HUES64 (cell line): ENCODE measurements around the gene ATP8B2.

ENCODE experiments used
- H3K27ac ChIP-seq: 2 replicates; pipeline ENCODE4 v1.7.0; 2013; ENCODE audit warnings: low read depth, low read length, inconsistent platforms
- H3K27me3 ChIP-seq: 2 replicates; pipeline ENCODE4 v1.6.1; 2013; ENCODE audit warnings: mild to moderate bottlenecking, low read length; ENCODE audit not compliant: insufficient read depth
- H3K36me3 ChIP-seq: 2 replicates; pipeline ENCODE4 v1.6.1; 2013; ENCODE audit warnings: mild to moderate bottlenecking, low read length; ENCODE audit not compliant: insufficient read depth
- H3K4me1 ChIP-seq: 2 replicates; pipeline ENCODE4 v1.6.1; 2013; ENCODE audit warnings: mild to moderate bottlenecking, low read length, moderate library complexity; ENCODE audit not compliant: insufficient read depth
- H3K4me3 ChIP-seq: 2 replicates; pipeline ENCODE4 v1.5.1; 2013; ENCODE audit warnings: mild to moderate bottlenecking, low read length, moderate library complexity
- H3K9ac ChIP-seq: 2 replicates; pipeline ENCODE4 v1.6.1; 2013; ENCODE audit warnings: mild to moderate bottlenecking, low read depth, low read length
- H3K9me3 ChIP-seq: 2 replicates; pipeline ENCODE4 v1.6.1; 2013; ENCODE audit warnings: low read depth, low read length; ENCODE audit not compliant: insufficient read depth
- WGBS: fragments of 150-250, 120-280 bp; methylation state at CpG from one replicate; pipeline ENCODE4 v1.1.7; 2013; ENCODE audit warnings: missing lambda C conversion rate; 5-methylcytosine and 5-hydroxymethylcytosine counted together

The ATP8B2 gene

DNA sequence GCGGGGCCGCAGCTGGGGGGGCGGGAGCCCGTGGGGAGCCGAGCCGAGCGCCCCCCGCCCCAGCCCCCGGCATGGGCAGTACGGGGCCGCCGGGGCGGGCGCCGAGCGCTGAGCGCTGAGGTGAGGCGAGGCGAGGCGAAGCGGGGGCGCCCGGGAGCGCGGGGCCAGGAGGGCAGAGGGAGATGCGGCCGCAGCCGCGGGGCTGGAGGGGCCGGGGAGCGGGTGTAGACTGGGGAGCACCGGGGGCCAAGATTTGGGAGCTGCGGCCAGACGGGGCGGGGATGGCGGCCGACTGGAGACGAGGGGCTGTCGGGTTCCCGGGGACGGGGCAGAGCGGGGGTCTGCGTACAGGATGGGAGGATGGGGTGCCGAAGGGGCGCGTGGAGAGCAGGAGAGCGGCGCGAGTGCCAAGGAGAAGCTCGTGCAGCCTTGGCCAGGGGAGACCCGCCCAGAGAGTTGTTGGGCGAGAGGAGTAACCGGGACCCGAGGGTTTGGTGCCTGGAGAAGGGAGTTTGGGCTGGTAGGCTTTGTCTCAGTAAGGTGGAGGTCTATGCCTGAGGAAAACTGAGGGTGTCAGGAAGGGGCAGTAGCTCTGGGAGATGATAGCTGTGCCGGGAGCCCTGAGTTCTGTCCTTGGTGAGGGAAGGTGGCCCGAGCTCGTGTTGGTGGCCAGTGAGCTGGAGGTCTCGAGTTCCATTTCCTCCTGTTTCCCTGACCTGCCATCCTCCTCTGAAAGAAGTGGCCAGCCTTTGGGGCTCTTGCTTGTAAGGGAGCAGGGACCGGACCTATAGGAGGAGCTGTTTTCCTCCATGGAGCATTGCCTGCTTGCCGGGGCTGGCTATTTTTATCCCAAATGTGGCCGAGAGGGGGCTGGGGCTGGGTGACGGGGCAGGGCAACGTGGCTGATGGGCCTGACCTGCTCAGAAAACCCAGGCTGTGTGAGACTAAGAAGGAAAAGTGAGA, 539 bp downstream of the ATP8B2 start:
- peak overlapping the region; percentile 60 for H3K9ac ChIP-seq
- H3K27me3 ChIP-seq, result no peaks in the 10 kb centered on the region; the same call in 1 of the 2 replicates
- peaks cover 30% of the 10 kb centered on the region for H3K4me1 ChIP-seq
- H3K36me3 ChIP-seq, result peaks cover 9% of the 10 kb centered on the region
- H3K9me3 ChIP-seq, result no peaks in the 10 kb centered on the region
- H3K4me3 ChIP-seq, result peak overlapping the region; percentile 99
- under 1% methylated on average over 63 of the region's 63 CpGs for WGBS
- H3K27ac ChIP-seq, result peak overlapping the region; percentile 73

DNA sequence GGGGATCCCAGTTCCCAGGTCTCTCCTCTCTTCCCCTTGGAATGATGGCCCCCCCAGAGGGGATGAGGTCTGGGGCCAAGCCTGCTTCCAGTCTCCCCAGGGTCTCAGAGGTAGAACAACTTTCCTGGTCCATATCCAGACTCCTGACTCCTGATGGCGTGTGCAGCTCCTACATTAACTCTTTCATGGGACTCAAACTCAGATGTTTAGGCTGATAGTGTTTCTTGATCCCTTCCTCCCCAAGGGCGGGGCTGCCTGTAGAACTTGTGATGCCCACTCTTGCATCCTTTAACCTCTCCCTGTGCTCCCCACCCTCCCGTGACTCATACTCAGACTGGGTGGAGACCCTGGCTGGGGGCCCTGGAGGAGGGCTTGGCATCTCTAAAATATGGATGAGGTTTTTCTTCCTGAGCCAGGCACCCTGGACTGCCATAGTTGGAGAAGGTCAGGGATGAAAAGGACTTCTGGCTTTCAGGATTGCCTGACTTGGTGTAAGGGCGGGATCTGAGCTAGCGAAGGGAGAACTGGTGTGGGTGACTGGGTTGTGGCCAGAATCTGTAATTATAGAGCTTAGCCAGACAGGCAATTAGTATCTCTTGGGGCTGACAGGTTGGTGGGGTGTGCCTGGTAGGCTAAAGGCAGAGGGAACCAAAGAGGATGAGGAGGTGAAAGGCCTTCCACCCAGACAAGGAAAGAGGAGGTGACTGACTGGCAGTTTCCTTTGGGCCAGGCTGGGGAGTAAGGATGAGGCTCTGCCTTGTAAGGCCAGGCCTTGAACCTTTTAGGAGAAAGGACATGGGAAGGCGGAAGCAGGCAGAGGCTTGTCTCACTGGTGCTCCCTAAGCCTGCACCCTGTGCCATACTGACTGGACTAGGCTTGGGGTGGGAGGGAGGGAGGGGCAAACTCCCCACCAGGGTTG, 1.5 kb downstream of the ATP8B2 start:
- H3K4me1 ChIP-seq, result peaks cover 30% of the 10 kb centered on the region
- peaks cover 18% of the 10 kb centered on the region for H3K36me3 ChIP-seq
- peak overlapping the region; percentile 60; the same call in 1 of the 2 replicates for H3K9ac ChIP-seq
- H3K27me3 ChIP-seq, result no peaks in the 10 kb centered on the region; the same call in 1 of the 2 replicates
- no peaks in the 10 kb centered on the region for H3K9me3 ChIP-seq
- peak overlapping the region; percentile 99 for H3K4me3 ChIP-seq
- H3K27ac ChIP-seq, result peak overlapping the region; percentile 73
- 70% methylated on average over 6 of the region's 6 CpGs for WGBS

- no peak overlapping the region for H3K27ac ChIP-seq
- 57% methylated on average over 5 of the region's 5 CpGs for WGBS
These were observed 2.4 kb downstream of the ATP8B2 start for GRCh38 chr1:154327466-154328317.

DNA sequence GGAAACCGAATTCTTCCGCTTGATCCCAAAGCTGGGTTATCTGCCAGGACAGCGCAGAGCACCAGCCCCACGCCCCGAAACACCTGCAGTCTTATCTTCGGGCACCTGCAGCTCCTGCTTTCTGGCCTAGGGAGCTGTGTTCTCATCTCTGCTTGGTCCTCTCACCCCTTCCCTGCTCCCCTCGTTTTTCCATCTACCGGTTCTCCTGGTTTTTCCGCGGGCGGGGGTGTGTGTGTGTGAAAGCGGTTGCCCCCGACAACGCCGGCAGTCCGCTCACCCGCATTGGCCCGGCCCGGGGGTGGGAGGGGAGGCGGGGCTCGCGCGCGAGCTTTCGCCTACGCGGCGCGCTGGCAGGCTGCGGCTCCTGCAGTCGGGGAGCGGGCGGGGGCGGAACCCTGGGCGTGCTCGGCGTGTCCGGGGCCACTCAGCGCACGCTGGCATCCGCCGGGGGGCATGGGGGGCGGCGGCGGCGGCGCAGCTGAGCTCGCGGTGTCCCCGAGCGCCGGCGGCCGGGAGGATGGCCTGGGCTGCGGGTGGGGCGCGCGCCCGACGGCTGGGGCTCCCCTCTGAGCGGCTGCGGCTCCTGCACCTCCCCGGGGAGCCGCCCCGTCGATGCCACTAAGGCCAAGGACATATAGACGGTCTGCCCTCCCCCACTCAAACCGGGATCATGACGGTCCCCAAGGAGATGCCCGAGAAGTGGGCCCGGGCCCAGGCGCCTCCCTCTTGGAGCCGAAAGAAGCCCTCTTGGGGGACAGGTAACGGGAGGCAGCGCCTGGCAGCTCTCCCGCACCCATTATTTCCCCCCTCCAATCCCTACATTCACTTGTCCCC, 3.2 kb downstream of the ATP8B2 start:
- Histone ChIP-seq H3K4me3 (peak overlapping the region; percentile 53), H3K9ac (no peak overlapping the region), H3K27me3 (no peaks in the 10 kb centered on the region), H3K27ac (no peak overlapping the region), H3K36me3 (peaks cover 32% of the 10 kb centered on the region), H3K9me3 (no peaks in the 10 kb centered on the region), H3K4me1 (peaks cover 30% of the 10 kb centered on the region)
- 4% methylated on average over 71 of the region's 76 CpGs for WGBS

More at GRCh38 chr1:154327466-154328317, 2.4 kb downstream of the ATP8B2 start:
- H3K36me3 ChIP-seq, result peaks cover 27% of the 10 kb centered on the region
- peaks cover 30% of the 10 kb centered on the region for H3K4me1 ChIP-seq
- H3K9me3 ChIP-seq, result no peaks in the 10 kb centered on the region
- H3K9ac ChIP-seq, result no peak overlapping the region
- no peaks in the 10 kb centered on the region; the same call in 1 of the 2 replicates for H3K27me3 ChIP-seq
- H3K4me3 ChIP-seq, result peak overlapping the region; percentile 53

GRCh38 chr1:154329152-154329521, 3.8 kb downstream of the ATP8B2 start:
- H3K9me3 ChIP-seq, result no peaks in the 10 kb centered on the region
- no peaks in the 10 kb centered on the region for H3K27me3 ChIP-seq
- H3K4me3 ChIP-seq, result peak overlapping the region; percentile 53
- 28% methylated on average over 6 of the region's 6 CpGs for WGBS
- H3K4me1 ChIP-seq, result peaks cover 30% of the 10 kb centered on the region
- no peak overlapping the region for H3K9ac ChIP-seq
- H3K27ac ChIP-seq, result no peak overlapping the region
- H3K36me3 ChIP-seq, result peaks cover 38% of the 10 kb centered on the region

GRCh38 chr1:154329551-154330131, 4.3 kb downstream of the ATP8B2 start:
- H3K4me3 ChIP-seq, result peak overlapping the region; percentile 53; the same call in 1 of the 2 replicates
- H3K36me3 ChIP-seq, result peaks cover 42% of the 10 kb centered on the region
- 72% methylated on average over 5 of the region's 7 CpGs for WGBS
- H3K27me3 ChIP-seq, result no peaks in the 10 kb centered on the region
- H3K9ac ChIP-seq, result no peak overlapping the region
- H3K9me3 ChIP-seq, result no peaks in the 10 kb centered on the region
- no peak overlapping the region for H3K27ac ChIP-seq
- H3K4me1 ChIP-seq, result peaks cover 30% of the 10 kb centered on the region

GRCh38 chr1:154330669-154331068, 5.3 kb downstream of the ATP8B2 start:
- H3K4me3 ChIP-seq, result no peak overlapping the region
- peaks cover 50% of the 10 kb centered on the region for H3K36me3 ChIP-seq
- H3K9ac ChIP-seq, result no peak overlapping the region
- H3K4me1 ChIP-seq, result peaks cover 30% of the 10 kb centered on the region
- H3K27ac ChIP-seq, result no peak overlapping the region
- H3K27me3 ChIP-seq, result no peaks in the 10 kb centered on the region
- H3K9me3 ChIP-seq, result no peaks in the 10 kb centered on the region

DNA sequence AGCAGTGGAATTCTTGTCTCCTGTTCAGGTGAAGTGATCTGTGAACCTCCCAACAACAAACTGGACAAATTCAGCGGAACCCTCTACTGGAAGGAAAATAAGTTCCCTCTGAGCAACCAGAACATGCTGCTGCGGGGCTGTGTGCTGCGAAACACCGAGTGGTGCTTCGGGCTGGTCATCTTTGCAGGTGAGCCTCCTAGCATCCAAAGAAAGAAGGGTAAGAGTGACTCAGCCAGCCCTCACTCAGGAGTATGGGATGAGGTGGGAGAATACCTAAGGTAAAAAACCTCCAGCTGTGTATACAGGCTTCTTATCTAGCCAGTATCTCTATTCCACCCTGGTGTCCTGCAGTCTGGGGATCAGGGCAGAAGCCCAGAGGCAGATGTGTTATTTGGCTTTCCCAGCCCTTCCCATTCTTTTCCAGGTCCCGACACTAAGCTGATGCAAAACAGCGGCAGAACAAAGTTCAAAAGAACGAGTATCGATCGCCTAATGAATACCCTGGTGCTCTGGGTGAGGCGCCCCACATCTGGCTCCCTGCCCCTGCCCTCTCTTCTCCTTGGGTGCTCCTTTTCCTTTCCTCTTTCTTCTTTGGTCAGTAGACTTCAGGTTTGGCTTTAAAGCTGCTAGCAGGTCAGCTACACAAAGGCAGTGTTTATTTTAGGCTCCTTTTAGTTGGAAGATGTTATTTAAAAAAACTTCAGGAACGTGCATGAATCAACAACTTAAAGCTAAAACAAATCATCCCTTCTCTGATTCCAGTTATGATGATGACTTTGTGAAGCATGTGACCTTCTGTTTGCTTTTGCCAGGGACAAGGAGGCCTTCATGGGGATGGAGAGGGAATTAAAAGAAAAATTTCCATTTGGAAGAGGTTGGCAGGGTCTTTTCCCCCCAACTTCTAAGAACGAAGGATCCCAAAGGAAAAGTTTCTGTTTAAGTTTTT, 9.0 kb downstream of the ATP8B2 start:
- no peaks in the 10 kb centered on the region for H3K9me3 ChIP-seq
- no peak overlapping the region for H3K9ac ChIP-seq
- peaks cover 76% of the 10 kb centered on the region for H3K36me3 ChIP-seq
- H3K4me3 ChIP-seq, result no peak overlapping the region
- H3K27me3 ChIP-seq, result no peaks in the 10 kb centered on the region
- H3K27ac ChIP-seq, result no peak overlapping the region
- 92% methylated on average over 12 of the region's 13 CpGs for WGBS
- peaks cover 7% of the 10 kb centered on the region for H3K4me1 ChIP-seq
